Esophagus muscularis mucosa (tissue), 4 donors: Measurements from ENCODE around the gene GRID1. TPM values are rescaled to one million over a fixed set of nuclear protein-coding genes. Genes with fewer than 3 reads are reported as not detected.

Experiments
- DNase-seq: peaks from one replicate; pipeline ENCODE4 v3.0.0-alpha.2; 2017; ENCODE audit errors: extremely low spot score
- H3K27ac ChIP-seq, 4 donors: fragments of 200-600 bp; sonication (generic); replicated peaks in 1 of 4; 1 replicate in 3 of 4; 2 replicates in 1 of 4; pipeline ENCODE4 v1.5.1; 2016 to 2019; ENCODE audit warnings: mild to moderate bottlenecking in 1 of 4
- H3K27me3 ChIP-seq, 4 donors: fragments of 200-600 bp; sonication (generic); one replicate each; pipeline versions ENCODE4 v1.5.1 to v1.6.0; 2016 to 2019
- H3K36me3 ChIP-seq, 4 donors: fragments of 200-600 bp; sonication (generic); one replicate each; pipeline ENCODE4 v1.5.1; 2016 to 2019
- H3K4me1 ChIP-seq, 4 donors: fragments of 200-600 bp; sonication (generic); one replicate each; pipeline ENCODE4 v1.5.1; 2016 to 2019
- H3K4me3 ChIP-seq, 4 donors: fragments of 200-600 bp; sonication (generic); 1 replicate in 2 of 4; 2 replicates in 2 of 4; pipeline ENCODE4 v1.5.1; 2016 to 2019; ENCODE audit warnings: mild to moderate bottlenecking in 4 of 4, moderate library complexity in 1 of 4
- H3K9me3 ChIP-seq, 4 donors: fragments of 200-600 bp; sonication (generic); 1 replicate in 3 of 4; 2 replicates in 1 of 4; pipeline ENCODE4 v1.5.1; 2016 to 2019
- EP300 ChIP-seq: sonication (generic); formaldehyde crosslinking; IDR thresholded peaks from one replicate; pipeline ENCODE4 v1.6.1; 2017; ENCODE audit warnings: antibody characterized with exemption
- POLR2A ChIP-seq: fragments of 450-650 bp; IDR thresholded peaks from one replicate; pipeline ENCODE4 v1.6.1; 2017; ENCODE audit warnings: antibody characterized with exemption, moderate library complexity, mild to moderate bottlenecking, low read depth
- POLR2AphosphoS5 ChIP-seq, 2 donors: sonication (generic); formaldehyde crosslinking; IDR thresholded peaks; one replicate each; pipeline ENCODE4 v1.6.1; 2017; ENCODE audit warnings: antibody characterized with exemption in 2 of 2
- WGBS: methylation state at CpG from one replicate; pipeline ENCODE4 v1.1.5; 2018; 5-methylcytosine and 5-hydroxymethylcytosine counted together
- intact Hi-C: fragments of 100-400 bp; cut with DNase I; formaldehyde crosslinking; loops from one replicate; pipeline ENCODE4 v1.15.1; 2023
- total RNA-seq, 4 donors: library from RNA; depleted of rRNA; stranded (reverse); fragments of >200 nt; gene quantifications; one replicate each; pipeline versions ENCODE4 v1.1.0 to v1.2.1, GENCODE V29; 2016
- TF ChIP-seq, protein P1 (sequence below), 3 experiments: fragments of 200-600 bp in 2 of 3; fragments of 450-650 bp in 1 of 3; sonication (generic) in 2 of 3; IDR thresholded peaks; one replicate each; pipeline ENCODE4 v1.5.1; 2017 to 2019; ENCODE audit warnings: antibody characterized with exemption in 3 of 3, mild to moderate bottlenecking in 2 of 3, moderate library complexity in 1 of 3

GRID1 gene
- total RNA-seq, 4 donors from 2014 or later, result under 0.01 to 1.3 (median 1.1) TPM

DNA sequence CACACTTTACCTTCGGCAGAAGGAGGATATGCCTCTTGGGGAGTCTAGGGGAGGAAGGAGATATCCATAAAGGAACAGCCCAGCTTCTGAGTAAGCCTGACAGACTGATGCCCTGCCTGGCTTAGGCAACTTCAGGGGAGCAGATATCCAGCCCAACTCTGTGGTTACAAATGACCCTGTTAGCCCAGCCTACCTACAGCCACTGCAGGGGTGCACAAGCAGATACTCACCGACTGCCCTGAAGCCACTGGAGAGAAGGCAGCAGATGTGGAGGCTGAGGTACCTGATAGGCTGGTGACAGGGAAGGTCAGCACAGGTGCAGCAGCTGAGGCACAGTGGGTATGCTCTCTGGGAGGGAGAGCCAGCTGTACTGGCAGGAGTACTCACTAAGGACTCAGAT lies 770.2 kb downstream of the GRID1 start:
- WGBS, result 77% methylated on average over 2 of the region's 2 CpGs
- H3K27ac ChIP-seq, result no peak overlapping the region
- H3K36me3 ChIP-seq, result no peaks in the 10 kb centered on the region
- intact Hi-C loops, result no loop called here
- H3K9me3 ChIP-seq, result no peaks in the 10 kb centered on the region
- peak; percentile 88 for DNase-seq
- TF ChIP-seq POLR2AphosphoS5 (IDR thresholded peaks at IDR 0.05) (no peak), POLR2A (no peak), EP300 (no peak)
- TF ChIP-seq, protein P1, sequence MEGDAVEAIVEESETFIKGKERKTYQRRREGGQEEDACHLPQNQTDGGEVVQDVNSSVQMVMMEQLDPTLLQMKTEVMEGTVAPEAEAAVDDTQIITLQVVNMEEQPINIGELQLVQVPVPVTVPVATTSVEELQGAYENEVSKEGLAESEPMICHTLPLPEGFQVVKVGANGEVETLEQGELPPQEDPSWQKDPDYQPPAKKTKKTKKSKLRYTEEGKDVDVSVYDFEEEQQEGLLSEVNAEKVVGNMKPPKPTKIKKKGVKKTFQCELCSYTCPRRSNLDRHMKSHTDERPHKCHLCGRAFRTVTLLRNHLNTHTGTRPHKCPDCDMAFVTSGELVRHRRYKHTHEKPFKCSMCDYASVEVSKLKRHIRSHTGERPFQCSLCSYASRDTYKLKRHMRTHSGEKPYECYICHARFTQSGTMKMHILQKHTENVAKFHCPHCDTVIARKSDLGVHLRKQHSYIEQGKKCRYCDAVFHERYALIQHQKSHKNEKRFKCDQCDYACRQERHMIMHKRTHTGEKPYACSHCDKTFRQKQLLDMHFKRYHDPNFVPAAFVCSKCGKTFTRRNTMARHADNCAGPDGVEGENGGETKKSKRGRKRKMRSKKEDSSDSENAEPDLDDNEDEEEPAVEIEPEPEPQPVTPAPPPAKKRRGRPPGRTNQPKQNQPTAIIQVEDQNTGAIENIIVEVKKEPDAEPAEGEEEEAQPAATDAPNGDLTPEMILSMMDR (IDR thresholded peaks at IDR 0.05), result no peak
- no peak overlapping the region for H3K4me3 ChIP-seq
- H3K27me3 ChIP-seq, result no peaks in the 10 kb centered on the region
- H3K4me1 ChIP-seq, result no peaks in the 10 kb centered on the region

DNA sequence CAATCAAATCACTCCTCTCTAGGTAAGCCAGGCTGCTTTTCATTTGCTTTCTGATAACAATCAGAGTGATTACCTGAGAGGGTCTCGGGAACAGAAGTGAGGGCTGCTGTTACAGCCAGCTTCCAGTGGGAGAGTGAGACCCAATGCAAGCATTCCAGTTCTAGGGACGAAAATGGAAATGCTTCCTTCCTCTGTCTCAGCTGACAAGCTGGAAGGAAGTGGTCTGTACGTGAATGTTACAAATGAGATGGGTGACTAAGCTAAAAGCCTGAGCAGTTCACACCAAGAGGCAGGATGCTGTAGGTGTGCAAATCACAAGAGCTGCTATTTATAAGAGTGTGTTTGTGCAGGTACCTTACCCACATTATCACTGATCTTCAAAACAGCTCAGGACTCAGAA lies 772.4 kb downstream of the GRID1 start:
- no peaks in the 10 kb centered on the region for H3K4me1 ChIP-seq
- intact Hi-C loops, result no loop called here
- H3K36me3 ChIP-seq, result no peaks in the 10 kb centered on the region
- no peaks in the 10 kb centered on the region for H3K27me3 ChIP-seq
- TF ChIP-seq, protein P1 (IDR thresholded peaks at IDR 0.05), result no peak
- no peak for TF ChIP-seq POLR2AphosphoS5 (IDR thresholded peaks at IDR 0.05)
- no peak for TF ChIP-seq EP300
- TF ChIP-seq POLR2A, result no peak
- H3K27ac ChIP-seq, result no peak overlapping the region
- no peaks in the 10 kb centered on the region for H3K9me3 ChIP-seq
- 21% methylated on average over 3 of the region's 3 CpGs for WGBS
- DNase-seq, result peak; percentile 50
- no peak overlapping the region for H3K4me3 ChIP-seq

DNA sequence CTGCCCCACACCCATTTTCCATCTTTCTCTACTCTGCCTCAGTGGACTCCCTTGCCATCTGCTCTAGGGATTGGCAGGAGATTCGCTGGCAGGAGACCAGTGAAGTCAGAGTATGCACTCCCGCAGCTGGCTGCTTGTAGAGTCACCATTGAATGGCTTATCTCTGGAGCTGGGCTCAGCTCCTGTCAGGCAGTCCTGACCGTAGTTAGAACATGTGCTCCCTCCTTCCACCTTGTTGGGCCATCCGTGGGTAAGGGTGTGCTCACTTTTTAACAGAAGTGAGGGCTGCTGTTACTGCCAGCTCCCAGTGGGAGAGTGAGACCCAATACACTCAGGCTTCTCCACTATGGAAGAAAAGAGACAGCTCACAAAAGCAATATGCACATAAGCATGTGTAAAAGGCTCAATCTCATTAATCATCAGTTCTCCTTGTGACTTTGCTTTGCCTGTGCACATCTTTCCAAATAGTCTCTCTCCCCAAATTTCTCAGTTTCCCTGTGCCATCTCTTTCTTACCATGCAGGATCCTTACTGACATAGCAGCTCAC lies 773.3 kb downstream of the GRID1 start:
- intact Hi-C loops, result no loop called here
- no peak overlapping the region for H3K4me3 ChIP-seq
- H3K9me3 ChIP-seq, result no peaks in the 10 kb centered on the region
- no peaks in the 10 kb centered on the region for H3K27me3 ChIP-seq
- H3K4me1 ChIP-seq, result no peaks in the 10 kb centered on the region
- WGBS, result 67% methylated on average over 4 of the region's 4 CpGs
- H3K27ac ChIP-seq, result no peak overlapping the region
- no peaks in the 10 kb centered on the region for H3K36me3 ChIP-seq
- peak; percentile 77 for DNase-seq
- TF ChIP-seq, protein P1 (IDR thresholded peaks at IDR 0.05), result no peak
- TF ChIP-seq POLR2AphosphoS5 (IDR thresholded peaks at IDR 0.05) (no peak), POLR2A (no peak), EP300 (no peak)

DNA sequence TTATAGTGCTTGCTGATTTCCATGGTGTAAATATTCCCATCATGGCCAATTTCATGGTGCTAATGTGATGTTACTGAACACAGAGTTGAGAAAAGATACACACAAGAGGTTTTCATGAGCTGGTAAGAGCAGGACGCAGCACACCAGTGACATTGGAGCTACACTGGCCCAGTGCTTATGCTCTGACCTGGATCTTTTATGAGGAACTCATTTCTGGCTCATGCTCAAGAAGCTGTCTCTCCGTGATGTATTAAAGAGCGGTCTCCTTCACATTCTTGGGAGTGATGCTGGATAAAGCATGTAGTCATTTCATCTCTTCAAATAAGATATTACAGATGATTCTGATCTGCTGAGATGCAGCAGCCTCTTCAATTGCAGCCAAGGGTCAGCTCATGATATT lies 785.2 kb downstream of the GRID1 start:
- intact Hi-C loops, result no loop called here
- WGBS, result 55% methylated on average over 3 of the region's 3 CpGs
- TF ChIP-seq POLR2A (no peak), EP300 (no peak), POLR2AphosphoS5 (IDR thresholded peaks at IDR 0.05) (no peak)
- TF ChIP-seq, protein P1 (IDR thresholded peaks at IDR 0.05), result no peak

DNA sequence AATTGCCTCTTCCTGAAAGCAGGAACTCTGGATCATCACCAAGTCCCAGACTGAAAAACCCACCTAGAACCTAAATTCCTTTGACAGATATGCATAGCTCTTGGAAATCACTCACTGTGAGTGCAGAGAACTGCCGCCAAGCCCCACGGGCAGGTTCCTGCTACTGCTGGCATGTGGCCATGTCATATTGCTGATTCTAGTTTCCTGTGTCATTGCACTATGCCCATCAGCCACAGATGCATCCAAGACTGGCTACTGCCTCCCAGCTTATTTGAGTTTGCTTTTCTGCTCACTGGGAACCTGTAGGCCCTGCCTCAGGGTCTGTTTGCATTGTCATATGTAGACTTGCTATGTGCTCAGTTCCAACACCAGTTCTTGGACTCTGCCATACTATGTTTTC lies 786.0 kb downstream of the GRID1 start:
- no peak for DNase-seq
- no peak overlapping the region for H3K27ac ChIP-seq
- WGBS, result 44% methylated on average over 2 of the region's 2 CpGs
- no peaks in the 10 kb centered on the region for H3K27me3 ChIP-seq
- H3K36me3 ChIP-seq, result no peaks in the 10 kb centered on the region
- peaks cover 0 to 8% (median 0%) of the 10 kb centered on the region in 4 donors for H3K9me3 ChIP-seq
- no peak for TF ChIP-seq POLR2AphosphoS5 (IDR thresholded peaks at IDR 0.05)
- H3K4me1 ChIP-seq, result no peaks in the 10 kb centered on the region
- intact Hi-C loops, result no loop called here
- H3K4me3 ChIP-seq, result no peak overlapping the region

More for the DNA sequence above, 785.2 kb downstream of the GRID1 start:
- Histone ChIP-seq H3K4me1 (no peaks in the 10 kb centered on the region), H3K9me3 (peaks cover 0 to 8% (median 0%) of the 10 kb centered on the region in 4 donors), H3K27me3 (no peaks in the 10 kb centered on the region), H3K36me3 (no peaks in the 10 kb centered on the region), H3K4me3 (no peak overlapping the region), H3K27ac (no peak overlapping the region)
- DNase-seq, result no peak
